ENCODE measurements around the gene TEAD1. TPM values are rescaled to one million over a fixed set of nuclear protein-coding genes. Genes with fewer than 3 reads are reported as not detected.

Gene TEAD1
- total RNA-seq, 1 experiment from 2014 or later, result 83.2 TPM

GRCh38 chr11:12789054-12789453, 114.8 kb downstream of the TEAD1 start:
- no peak for DNase-seq (ENCODE audit: low read depth)

DNA sequence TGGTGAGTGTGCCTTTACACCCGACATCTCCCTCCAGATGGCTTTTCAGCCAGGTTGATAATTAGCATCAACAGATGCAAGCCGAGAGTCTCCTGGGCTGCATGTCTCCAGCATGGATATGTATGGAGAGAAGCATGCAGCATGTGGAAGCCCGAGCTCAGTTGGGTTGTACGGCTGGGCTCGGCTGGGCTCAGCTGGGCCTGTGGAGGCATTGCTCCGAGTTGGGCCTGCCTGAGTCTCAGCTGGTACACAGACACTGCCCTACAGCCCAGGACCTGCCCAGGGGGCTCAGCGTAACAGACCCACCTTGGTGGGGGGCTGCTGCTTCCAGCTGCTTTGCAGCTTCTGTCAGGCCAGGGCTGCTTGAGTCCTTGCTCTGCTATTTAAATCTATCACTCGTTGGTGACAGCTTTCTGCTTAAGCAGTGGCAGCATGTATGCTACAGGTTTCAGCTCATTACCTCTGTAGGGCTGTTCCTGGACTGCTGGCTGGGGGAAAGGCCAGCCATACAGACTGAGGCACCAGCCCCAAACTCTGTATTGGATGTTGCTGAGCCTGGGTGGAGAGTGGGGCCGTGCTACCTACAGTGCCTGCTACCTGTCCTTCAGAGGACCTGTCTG, 115.5 kb downstream of the TEAD1 start:
- no peak for DNase-seq (ENCODE audit: low read depth)

DNA sequence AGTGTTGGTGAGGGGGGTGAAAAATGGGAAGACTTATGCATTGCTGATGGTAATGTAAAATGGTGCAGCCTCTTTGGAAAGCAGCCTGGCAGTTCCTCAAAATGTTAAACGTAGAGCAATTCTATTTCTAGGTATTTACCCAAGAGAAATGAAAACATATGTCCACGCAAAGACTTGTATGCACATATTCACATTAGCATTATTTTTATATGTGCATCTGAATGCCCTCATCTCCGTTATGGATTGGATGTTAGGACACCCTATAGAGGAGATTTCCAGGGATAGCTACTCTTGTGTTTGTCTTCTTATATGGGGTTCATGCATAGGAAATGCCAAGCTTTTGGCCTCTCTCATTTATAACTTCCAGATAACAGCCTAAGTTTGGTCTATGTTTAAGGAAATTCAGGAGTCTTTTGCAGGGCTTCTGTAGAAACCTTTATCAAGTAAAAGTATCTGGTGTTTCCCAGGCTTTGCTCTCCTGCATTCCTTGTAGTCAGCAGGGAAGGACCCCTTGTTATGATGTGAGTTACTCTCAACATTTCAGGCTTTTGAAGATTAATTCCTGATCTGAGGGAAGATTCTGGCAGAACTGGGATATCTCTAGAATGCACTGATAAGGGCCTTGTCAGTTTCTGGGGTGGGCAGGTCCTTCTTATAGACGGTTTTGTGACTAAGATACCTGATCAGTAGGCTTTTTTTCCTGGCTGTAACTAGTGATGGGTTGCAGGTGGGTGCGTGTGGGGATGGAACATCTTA, 116.8 kb downstream of the TEAD1 start:
- no peak for DNase-seq (ENCODE audit: low read depth)

DNA sequence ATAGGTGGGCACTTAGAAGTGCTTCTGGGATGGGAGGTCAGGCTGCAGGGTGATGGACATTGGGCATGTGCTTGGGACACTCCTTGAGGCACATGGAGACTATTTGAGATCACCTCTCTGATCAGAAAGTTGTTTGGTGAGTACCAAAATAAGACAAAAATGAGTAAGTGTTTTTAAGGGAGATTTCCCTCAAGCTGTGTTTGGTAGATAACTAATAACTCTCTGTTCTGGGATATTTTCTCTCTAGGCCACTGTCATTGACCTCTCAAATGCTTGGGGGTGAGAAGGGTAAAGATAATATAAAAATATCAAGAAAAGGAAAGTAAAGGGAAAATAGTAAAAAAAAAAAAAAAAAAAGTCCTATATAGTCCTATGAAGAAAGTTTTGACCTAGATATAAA, 117.8 kb downstream of the TEAD1 start:
- DNase-seq (ENCODE audit: low read depth), result no peak

GRCh38 chr11:12792590-12792989, 118.4 kb downstream of the TEAD1 start:
- peak; percentile 87 for DNase-seq (ENCODE audit: low read depth)

GRCh38 chr11:12793065-12793464, 118.8 kb downstream of the TEAD1 start:
- no peak for DNase-seq (ENCODE audit: low read depth)

GRCh38 chr11:12793506-12793905, 119.3 kb downstream of the TEAD1 start:
- DNase-seq (ENCODE audit: low read depth), result no peak

- DNase-seq (ENCODE audit: low read depth), result no peak
Observed at GRCh38 chr11:12794576-12795230, 120.5 kb downstream of the TEAD1 start.

DNA sequence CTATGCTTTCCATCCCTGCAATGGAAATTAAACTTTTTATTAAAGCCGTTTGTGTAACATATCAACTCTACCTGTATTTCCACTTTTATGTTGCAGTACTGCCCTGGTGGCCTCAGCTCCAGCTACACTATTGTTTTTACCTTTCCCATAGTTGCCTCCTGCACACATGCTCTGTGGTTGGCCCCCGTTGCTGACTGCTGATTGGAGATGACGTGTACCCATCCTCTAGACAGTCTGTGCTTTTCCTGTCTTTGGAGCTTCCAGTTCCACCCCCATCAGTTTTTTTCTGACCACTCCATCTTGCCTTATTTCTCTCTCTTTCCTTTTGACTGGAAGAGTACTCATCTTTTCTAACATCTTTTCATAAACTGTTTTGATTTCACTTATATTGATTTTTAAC, 123.8 kb downstream of the TEAD1 start:
- peak; percentile 63 for DNase-seq (ENCODE audit: low read depth)

DNA sequence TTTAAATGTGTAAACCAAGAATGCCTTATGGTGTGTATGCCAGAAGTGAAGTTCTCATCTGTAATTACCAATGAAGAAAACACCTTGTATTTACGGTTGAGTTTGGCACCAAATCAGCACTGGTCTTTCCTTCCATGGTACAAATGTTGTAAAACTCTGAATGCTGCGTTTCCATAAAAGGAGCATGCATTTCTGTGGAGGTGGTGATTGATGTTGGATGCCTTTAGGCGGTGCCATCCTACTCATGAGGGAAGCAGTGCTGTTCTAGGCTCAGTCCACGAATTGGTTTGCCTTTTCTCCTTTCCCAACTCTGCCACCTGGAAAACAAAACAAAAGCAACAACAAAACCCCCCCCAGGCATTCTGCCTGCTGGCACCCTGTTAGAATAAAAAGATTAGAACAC, 124.4 kb downstream of the TEAD1 start:
- DNase-seq (ENCODE audit: low read depth), result peak; percentile 85

DNA sequence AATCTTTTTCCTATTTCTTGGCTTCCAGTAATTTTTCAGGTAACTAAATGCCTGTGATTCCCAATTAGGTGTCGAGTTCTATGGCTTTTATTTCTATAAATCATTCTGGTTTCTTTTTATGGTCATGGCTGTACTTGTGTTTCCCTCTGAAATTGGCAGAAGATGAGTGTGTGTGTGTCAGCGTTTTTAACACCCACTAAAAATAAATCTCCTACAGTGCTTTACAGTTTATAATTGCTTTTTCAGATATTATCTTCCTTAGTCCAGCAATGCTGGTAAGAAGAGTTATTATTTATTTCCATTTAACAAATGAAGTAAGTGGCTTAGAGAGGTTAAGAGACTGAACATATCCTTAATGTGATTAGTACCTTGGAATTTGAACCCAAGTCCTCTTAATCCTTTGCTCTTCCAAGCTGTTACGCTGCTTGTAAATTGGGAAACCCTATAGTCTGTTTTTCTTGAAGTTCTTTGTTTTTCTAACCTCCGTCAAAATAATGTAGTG, 125.2 kb downstream of the TEAD1 start:
- no peak for DNase-seq (ENCODE audit: low read depth)

DNA sequence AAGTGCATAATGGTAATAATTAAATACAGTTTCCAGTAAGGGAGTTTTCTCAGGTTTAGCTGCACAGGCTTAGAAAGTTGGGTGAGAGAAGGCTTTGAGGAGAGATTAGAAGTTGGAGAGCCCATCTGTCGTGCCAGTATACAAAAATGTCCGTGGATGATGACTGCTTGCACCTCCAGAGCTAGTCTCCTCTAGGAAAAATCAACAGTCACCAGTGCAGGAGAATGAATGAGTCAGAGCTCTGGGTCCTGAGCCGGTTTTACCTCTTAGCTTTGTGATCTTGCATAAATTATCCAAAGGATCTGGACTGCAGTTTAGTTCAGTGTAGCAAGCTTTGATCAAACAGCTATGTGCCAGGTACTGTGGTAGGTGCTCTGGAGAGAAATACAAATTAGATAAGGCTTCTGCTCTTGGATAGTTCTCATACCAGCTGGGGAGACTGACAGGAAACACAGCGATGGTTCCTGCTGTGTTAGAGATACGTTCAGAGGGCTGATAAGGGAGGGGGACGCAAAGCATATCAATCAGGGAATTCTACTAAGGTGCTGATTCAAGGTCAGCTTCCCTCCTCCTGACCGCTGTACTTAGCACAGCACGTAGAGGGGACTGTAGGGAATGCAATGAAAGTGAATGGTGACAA, 125.9 kb downstream of the TEAD1 start:
- DNase-seq (ENCODE audit: low read depth), result peak; percentile 95

- no peak for DNase-seq (ENCODE audit: low read depth)
Observed at GRCh38 chr11:12800871-12801270, 126.7 kb downstream of the TEAD1 start.

- DNase-seq (ENCODE audit: low read depth), result peak; percentile 91
Observed at GRCh38 chr11:12801976-12802375, 127.8 kb downstream of the TEAD1 start.

DNA sequence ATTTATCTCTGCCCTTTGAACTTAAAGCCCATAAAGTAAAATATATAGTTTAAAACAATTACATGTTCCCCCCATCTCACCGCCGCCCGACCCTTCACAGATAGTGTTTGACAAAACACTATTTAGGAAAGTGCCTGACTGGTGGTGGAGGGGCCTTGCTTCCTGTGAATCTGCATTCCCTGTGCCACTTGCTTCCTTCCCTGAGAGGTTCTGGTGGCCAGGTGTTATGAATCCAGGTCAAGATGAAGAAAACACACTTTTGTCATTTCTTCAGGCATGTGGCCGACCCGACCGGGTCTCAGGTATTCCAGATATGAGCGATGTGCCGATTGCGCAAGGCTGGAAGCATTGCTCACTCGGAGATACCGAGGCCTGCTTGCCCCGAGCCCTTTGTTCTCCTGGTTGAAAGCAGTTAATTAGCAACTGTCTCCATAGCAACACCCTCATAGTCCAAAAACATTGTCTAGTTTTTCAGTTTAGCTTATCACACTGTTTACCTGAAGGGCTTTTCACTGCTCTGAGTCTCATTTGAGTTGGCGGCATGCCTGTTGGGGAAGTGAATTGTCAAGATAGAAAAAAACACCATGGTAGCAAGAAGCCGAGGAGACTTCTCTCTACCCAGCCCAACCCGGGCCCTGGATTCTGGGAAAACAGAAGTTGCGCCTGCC, 128.3 kb downstream of the TEAD1 start:
- DNase-seq (ENCODE audit: low read depth), result peak; percentile 100

GRCh38 chr11:12803086-12803826, 129.0 kb downstream of the TEAD1 start:
- DNase-seq (ENCODE audit: low read depth), result peak; percentile 91

DNA sequence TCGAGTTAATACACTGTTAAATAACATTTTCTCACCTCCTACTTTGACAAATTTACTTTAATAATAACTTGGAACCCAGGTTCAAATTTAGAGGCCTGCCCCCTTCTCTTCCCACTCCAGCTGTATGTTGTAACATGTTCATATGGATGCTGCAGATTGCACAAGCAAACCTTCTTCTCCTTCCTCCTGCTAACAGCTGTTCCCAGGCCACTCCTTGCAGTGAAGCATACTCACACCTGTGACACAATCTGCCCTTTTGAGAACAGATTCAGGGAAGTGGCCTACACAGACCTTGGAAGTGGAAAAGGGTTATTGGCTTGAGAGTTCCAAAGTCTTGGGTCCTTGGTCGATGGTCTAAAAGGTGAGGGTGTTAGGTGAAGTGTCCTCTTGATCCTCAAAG, 131.9 kb downstream of the TEAD1 start:
- DNase-seq (ENCODE audit: low read depth), result no peak

DNA sequence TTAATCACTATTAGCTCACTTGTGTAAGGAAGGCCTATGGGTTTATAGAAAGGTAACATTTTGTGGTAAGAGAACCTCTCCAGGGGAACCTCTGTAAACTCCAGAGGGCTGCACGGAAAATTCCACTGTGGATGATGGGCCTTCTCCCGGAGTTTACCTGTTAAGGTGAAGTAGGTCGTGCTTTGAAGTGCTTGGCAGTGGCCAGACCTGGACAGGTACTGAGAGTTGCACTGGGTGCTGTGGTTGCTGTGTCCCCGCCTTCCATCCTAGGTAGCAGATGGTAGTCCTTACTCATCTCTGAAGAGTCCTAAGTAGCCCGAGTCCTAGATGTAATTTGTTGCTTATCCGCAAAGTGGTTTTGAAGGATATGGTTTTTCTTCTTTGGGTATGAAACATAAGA, 133.4 kb downstream of the TEAD1 start:
- DNase-seq (ENCODE audit: low read depth), result no peak

GRCh38 chr11:12808519-12808918, 134.3 kb downstream of the TEAD1 start:
- DNase-seq (ENCODE audit: low read depth), result peak; percentile 67

DNA sequence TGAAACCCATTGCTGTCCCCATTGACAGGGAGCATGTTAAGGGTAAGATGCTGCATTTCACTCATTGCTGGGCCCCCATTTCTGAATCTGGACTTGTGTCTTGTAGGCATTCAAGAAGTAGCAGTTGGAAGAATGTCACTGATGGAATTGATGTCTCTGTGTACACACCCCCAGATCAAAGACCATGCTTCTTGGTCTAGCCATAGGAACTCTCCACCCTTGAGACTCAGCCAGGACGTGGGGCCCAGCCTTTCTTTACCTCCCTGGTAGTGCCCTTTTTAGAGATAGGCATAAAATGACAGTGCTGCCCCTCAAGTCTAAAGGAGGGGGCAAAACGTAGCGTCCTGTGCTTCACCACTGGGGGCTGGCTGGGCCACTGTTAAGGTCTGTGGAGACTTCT, 135.1 kb downstream of the TEAD1 start:
- DNase-seq (ENCODE audit: low read depth), result no peak
